ENCODE data around the gene PHEX.

The PHEX gene

DNA sequence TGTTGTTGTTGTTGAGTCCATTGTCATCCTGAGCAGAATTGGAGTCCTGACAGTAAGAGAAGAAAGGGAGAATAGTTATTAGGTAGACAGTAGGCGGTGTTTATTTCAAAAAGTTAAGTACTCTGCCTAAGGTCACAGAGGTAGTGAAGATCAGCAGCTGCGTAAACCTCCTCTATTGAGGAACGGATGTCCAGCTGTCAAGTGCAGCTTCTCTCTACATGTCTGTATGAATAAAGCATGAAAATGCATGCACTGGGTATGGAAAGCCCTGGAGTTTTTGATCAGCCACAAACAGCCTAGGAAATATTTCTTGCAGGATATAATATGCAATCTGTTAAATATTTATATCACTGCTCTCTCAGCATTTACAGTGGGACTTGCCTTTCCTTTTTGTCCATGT is 131.2 kb downstream of the PHEX start:
- DNase-seq, result no peak

DNA sequence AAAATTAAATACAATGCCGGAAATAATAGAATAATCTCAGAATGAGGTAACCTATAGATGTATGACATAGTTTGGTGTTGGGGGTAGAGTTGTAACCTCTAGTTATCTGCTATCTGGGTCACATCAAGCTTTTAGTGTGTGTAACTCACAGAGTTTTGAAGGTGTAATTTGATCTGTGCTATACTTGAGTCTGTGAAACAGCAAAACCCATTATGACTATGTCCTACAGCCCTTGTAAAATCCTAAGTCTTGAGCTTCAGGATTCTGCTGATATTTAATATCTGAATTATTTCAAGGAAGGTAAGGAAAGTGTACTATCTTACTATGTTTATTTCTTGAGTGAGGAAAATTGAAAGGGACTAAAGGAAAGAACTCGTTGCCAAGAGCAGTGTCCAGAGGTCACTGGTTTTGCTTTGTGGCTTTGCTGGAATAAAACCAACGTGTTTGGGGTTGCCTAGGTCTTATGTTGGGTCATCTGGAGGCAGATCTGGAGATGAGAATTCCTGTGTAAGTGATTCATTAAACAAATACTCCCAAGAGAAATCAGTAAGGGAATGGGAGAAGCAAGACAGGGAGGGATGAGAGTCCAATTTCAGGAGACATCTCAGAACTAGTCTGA is 132.8 kb downstream of the PHEX start:
- DNase-seq, result no peak

- DNase-seq, result no peak
Measured at GRCh38 chrX:22165732-22166457, 133.8 kb downstream of the PHEX start.

GRCh38 chrX:22171287-22172060 is 139.3 kb downstream of the PHEX start:
- DNase-seq, result no peak

GRCh38 chrX:22173966-22174365 is 141.8 kb downstream of the PHEX start:
- no peak for DNase-seq

- no peak for DNase-seq
Measured at GRCh38 chrX:22177950-22178515, 145.9 kb downstream of the PHEX start.

GRCh38 chrX:22184096-22184495 is 152.0 kb downstream of the PHEX start:
- DNase-seq, result no peak

GRCh38 chrX:22186165-22186564 is 154.0 kb downstream of the PHEX start:
- no peak for DNase-seq

DNA sequence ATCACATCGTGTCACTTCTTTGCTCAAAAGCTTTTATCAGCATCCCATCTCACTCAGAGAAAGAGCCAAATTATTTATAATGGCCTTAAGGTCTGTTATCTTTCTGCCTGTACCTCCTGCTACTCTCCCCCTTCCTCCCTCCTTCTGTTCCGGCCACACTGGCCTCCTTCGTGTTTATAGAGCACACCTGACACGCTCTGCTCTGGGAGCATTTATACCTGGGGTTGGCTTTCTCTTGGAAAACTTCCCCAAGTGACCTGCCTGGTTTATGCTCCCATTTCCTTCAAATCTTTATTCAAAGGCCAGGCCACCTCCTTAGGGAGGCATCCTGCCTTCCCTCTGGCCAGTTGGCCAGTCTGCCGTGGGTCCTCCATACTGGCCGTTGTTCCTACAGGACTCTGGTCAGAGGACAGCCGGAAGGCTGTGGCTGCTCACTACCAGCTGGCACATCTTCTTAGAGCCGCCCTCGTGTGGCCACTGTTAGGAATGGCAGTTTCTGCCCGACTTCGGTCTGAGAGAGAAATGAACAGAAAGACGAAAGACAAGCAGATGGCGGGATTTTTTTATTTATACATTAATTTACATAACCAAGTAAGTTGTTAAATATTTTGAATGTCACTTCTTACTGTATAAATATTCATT is 160.4 kb downstream of the PHEX start:
- peak; percentile 20 for DNase-seq

GRCh38 chrX:22193851-22194659 is 161.9 kb downstream of the PHEX start:
- DNase-seq, result no peak

- DNase-seq, result no peak
Measured at GRCh38 chrX:22194660-22194945, 162.5 kb downstream of the PHEX start.

GRCh38 chrX:22196149-22196548 is 164.0 kb downstream of the PHEX start:
- no peak for DNase-seq

DNA sequence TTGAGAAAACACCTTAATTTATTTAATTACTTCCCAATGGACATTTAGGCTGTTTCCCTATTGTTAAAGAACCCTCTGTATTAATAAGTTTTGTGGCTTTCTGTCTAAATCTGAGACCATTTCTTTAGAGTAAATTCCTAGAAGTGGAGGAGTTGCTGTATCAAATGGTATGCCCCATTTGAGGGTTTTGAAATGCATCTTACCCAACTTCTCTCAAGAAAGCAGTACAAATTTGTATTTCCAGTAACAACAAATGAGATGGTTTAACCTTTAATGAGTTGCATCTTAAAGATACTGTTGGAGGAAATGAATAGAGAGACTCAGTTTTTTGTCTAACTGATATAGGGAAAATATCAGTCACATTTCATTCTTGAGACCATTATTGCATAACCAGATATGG is 170.1 kb downstream of the PHEX start:
- no peak for DNase-seq

DNA sequence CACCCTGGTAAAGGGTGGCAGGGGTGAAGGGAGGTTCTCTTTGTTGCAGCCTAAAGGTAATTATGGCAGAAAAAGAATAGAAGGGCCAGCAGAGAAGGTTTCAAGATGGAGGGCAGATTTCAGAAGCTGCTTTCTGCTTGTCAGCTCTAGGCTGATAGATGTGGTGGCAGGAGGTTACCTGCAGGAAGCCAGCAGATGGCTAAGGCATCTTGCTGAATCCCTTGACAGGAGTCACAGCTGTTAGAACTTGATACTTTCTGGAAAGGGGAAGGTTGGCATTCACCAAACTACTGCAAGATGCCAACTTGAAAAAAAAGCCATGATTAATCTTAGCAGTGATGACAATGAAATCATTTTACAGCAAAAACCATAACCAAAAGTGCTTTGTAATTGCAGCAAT is 171.1 kb downstream of the PHEX start:
- no peak for DNase-seq

GRCh38 chrX:22206781-22207180 is 174.7 kb downstream of the PHEX start:
- no peak for DNase-seq

DNA sequence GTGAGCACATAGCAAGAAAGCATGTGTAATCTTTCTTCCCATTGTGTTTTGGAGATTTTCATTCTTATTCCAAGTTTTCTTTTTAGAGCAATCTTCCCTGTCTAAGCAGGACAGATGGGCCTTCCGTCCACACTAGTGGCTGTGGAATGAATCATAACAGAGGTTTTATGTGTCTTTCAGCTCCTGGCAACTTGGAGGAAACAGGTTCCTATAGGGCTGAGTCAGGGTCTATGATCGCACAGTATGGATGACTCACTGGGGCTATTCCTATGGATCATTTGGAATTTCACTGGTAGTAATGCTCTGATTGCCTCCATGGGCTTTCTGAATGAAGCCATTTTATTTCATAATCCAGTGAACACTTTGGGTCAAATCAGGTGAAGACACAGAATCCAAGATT is 188.8 kb downstream of the PHEX start:
- DNase-seq, result no peak

DNA sequence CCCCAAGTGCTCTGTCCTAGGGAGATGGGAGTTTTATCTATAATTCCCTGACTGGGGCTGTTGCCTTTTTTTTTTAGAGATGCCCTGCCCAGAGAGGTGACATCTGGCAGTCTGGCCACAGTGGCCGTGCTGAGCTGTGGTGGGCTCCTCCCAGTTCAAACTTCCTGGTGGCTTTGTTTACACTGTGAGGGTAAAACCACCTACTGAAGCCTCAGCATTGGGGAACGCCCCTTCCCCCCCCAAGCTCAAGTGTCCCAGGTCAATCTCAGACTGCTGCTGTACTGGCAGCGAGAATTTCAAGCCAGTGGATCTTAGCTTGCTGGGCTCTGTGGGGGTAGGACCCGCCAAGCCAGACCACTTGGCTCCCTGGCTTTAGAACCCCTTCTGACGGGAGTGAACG is 202.3 kb downstream of the PHEX start:
- no peak for DNase-seq

DNA sequence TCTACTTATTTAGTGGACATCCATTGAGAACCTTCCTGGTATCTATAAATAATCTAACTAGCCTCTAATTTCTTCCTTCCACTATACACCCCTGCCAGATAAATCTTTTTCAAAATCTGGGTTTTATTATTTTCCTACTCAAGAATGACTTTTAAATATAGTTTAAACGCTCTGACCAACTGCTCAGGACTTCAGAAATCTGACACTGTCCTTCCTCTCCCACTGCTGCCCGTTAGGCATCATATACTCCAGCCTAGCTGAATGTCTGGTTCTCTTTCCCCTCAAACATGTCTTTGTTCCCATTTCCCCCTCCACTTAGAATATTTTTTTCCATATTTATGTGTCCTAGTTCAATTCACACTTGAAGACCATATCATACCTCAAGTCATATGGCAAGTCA is 205.4 kb downstream of the PHEX start:
- no peak for DNase-seq

DNA sequence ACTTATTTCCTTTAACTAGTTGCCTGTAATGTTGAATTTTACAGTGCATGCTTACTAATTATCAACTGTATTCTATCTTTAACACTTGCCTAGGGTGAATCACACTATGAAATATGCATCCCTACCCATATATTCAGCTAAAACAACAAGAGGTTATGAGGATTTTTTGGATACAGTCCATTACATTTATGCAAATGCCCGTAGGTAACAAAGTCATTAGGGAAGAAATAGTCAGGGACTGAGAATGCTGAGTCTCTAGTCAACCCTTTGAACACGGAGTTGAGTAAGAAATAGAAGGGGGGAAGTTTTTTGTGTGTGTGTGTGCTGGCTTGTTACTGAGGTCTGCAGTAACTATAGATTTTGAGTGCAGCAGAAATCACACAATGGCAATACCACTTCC is 214.5 kb downstream of the PHEX start:
- no peak for DNase-seq

- no peak for DNase-seq
Measured at GRCh38 chrX:22247169-22247568, 215.0 kb downstream of the PHEX start.

- no peak for DNase-seq
Measured at GRCh38 chrX:22248401-22248800, 216.3 kb downstream of the PHEX start.

DNA sequence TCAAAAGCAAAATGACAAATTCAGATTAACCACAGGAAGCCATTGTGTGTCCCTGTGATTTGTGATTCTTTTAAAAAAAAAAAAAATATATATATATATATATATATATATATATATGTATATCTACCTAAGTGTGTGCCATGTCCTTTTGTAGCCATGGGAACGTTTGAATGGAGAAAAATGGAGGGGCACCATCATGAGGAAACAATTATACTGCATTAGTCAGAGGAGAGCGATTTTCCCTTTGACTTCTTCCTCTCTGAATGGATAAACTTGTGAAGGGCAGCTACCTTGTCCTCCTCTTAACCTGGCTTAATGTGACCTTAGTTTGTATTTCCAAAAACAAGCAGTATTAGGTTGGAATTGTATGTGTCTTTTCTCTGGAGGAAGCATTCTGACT is 217.2 kb downstream of the PHEX start:
- DNase-seq, result no peak

DNA sequence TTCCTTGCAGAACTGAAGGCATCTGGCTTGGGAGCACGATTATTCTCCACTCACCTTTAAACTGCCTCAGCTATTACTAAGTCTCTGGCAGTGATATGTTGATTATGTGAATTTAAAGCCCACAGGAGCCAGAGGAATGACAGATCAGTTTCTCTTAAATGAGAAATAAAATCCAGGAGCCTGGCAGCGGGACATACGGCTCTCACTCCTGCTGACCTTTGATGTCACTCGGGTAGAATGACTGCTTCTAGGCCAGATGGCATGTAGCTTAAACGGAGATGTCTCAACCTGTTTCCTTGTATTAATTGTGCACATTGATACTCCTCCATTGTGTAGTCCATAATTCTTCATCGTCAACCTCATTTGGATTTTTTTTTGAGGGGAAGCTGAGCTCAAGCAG is 236.6 kb downstream of the PHEX start:
- no peak for DNase-seq

Measured in NCI-H1694 (cell line).